ENCODE measurements around the gene SGMS1. TPM values are rescaled to one million over a fixed set of nuclear protein-coding genes. Genes with fewer than 3 reads are reported as not detected.

Gene SGMS1
- total RNA-seq, 1 donor from 2014 or later, result 93.8 TPM

- peaks cover 9% of the 10 kb centered on the region for H3K4me1 ChIP-seq
- peaks cover 0 to 19% of the 10 kb centered on the region in 2 donors for H3K36me3 ChIP-seq
- no peak for DNase-seq (ENCODE audit: extremely low spot score in 2 of 2)
- H3K9me3 ChIP-seq, result no peaks in the 10 kb centered on the region
- no peaks in the 10 kb centered on the region for H3K27me3 ChIP-seq
- intact Hi-C loops (cut with DNase I), result no loop called here
- no peak for TF ChIP-seq POLR2AphosphoS5 (IDR thresholded peaks at IDR 0.05; ENCODE audit: insufficient read depth in 1 of 2, low read depth in 1 of 2)
- TF ChIP-seq POLR2A (IDR thresholded peaks at IDR 0.05), result no peak
- TF ChIP-seq CTCF (IDR thresholded peaks at IDR 0.05), result no peak
- H3K4me3 ChIP-seq, result no peak overlapping the region
- H3K27ac ChIP-seq, result no peak overlapping the region
Measured at GRCh38 chr10:50314169-50315071, 309.3 kb downstream of the SGMS1 start.

- H3K4me3 ChIP-seq, result no peak overlapping the region
- H3K27ac ChIP-seq, result no peak overlapping the region
- H3K4me1 ChIP-seq, result peaks cover 9% of the 10 kb centered on the region
- H3K27me3 ChIP-seq, result no peaks in the 10 kb centered on the region
- peaks cover 0 to 24% of the 10 kb centered on the region in 2 donors for H3K36me3 ChIP-seq
- no peaks in the 10 kb centered on the region for H3K9me3 ChIP-seq
- DNase-seq (ENCODE audit: extremely low spot score in 2 of 2), result no peak
- TF ChIP-seq POLR2A (IDR thresholded peaks at IDR 0.05), result no peak
- TF ChIP-seq POLR2AphosphoS5 (IDR thresholded peaks at IDR 0.05; ENCODE audit: insufficient read depth in 1 of 2, low read depth in 1 of 2), result no peak
- no peak for TF ChIP-seq CTCF (IDR thresholded peaks at IDR 0.05)
- intact Hi-C loops (cut with DNase I), result no loop called here
Measured at GRCh38 chr10:50312464-50313437, 311.0 kb downstream of the SGMS1 start.

GRCh38 chr10:50310560-50311174 is 313.1 kb downstream of the SGMS1 start:
- TF ChIP-seq POLR2A (IDR thresholded peaks at IDR 0.05) (no peak), POLR2AphosphoS5 (IDR thresholded peaks at IDR 0.05; ENCODE audit: insufficient read depth in 1 of 2, low read depth in 1 of 2) (no peak), CTCF (IDR thresholded peaks at IDR 0.05) (no peak)
- Histone ChIP-seq H3K4me1 (no peaks in the 10 kb centered on the region), H3K36me3 (peaks cover 0 to 41% of the 10 kb centered on the region in 2 donors), H3K27ac (no peak overlapping the region), H3K9me3 (no peaks in the 10 kb centered on the region), H3K27me3 (no peaks in the 10 kb centered on the region), H3K4me3 (no peak overlapping the region)
- intact Hi-C loops (cut with DNase I), result no loop called here
- DNase-seq (ENCODE audit: extremely low spot score in 2 of 2), result no peak

- H3K36me3 ChIP-seq, result peaks cover 0 to 41% of the 10 kb centered on the region in 2 donors
- intact Hi-C loops (cut with DNase I), result no loop called here
- H3K9me3 ChIP-seq, result no peaks in the 10 kb centered on the region
- no peak overlapping the region for H3K4me3 ChIP-seq
- TF ChIP-seq CTCF (IDR thresholded peaks at IDR 0.05) (no peak), POLR2A (IDR thresholded peaks at IDR 0.05) (no peak), POLR2AphosphoS5 (IDR thresholded peaks at IDR 0.05; ENCODE audit: insufficient read depth in 1 of 2, low read depth in 1 of 2) (no peak)
- no peaks in the 10 kb centered on the region for H3K27me3 ChIP-seq
- no peak overlapping the region for H3K27ac ChIP-seq
- no peak for DNase-seq (ENCODE audit: extremely low spot score in 2 of 2)
- H3K4me1 ChIP-seq, result no peaks in the 10 kb centered on the region
Measured at GRCh38 chr10:50309342-50309741, 314.4 kb downstream of the SGMS1 start.

All from vagina (tissue), 2 donors.